ENCODE measurements around the gene PLD3.

The PLD3 gene

DNA sequence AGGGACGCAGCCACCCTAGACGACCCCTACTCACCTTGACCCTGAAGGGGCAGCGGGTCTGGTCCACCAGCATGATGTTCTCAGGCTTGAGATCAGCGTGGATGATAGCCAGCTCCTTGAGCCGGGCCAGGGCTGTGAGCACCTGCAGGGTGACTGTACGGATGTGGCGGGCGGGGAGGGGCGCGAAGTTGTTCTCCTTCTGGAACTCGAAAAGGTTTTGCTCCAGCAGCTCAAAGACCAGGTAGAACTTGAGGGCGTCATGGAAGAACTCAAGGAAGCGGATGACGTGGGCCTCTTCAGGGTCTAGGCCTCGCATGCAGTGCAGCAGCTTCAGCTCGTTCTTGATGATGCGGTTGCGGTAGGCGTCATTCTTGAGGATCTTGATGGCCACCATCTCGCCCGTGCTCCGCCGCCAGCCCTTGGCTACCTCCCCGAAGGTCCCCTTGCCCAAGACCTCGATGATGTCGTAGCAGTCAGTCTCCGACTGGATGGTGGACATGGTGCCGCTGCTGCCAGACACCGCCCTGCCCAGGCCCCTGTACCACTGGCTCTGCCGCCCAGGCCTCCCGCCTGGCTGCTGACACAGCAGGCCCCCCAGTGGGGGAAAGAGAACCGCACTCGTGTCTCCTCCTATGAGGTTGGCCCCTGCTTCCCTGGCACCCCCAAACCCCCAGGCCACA, 41.0 kb downstream of the PLD3 start:
- Histone ChIP-seq H3K9ac (ENCODE audit: low read depth, low read length, poor library complexity, severe bottlenecking) (no peak overlapping the region), H3K9me2 (replicated peaks; ENCODE audit: low read depth, low read length) (no peaks in the 10 kb centered on the region), H3K4me1 (ENCODE audit: insufficient read depth, low read length, poor library complexity, severe bottlenecking) (no peaks in the 10 kb centered on the region), H3K4me3 (ENCODE audit: low read length, poor library complexity, severe bottlenecking) (no peak overlapping the region), H3K9me3 (ENCODE audit: insufficient read depth, low read depth, low read length) (no peaks in the 10 kb centered on the region), H2AFZ (ENCODE audit: low read length) (no peak overlapping the region), H3K27me3 (ENCODE audit: insufficient read depth, low read length, poor library complexity, severe bottlenecking) (no peaks in the 10 kb centered on the region), H3K36me3 (ENCODE audit: insufficient read depth, low read length) (no peaks in the 10 kb centered on the region), H4K20me1 (ENCODE audit: insufficient read depth, low read length, poor library complexity, severe bottlenecking) (no peaks in the 10 kb centered on the region), H3K79me2 (ENCODE audit: insufficient read depth, low read length) (no peaks in the 10 kb centered on the region), H3K4me2 (ENCODE audit: low read depth, low read length, poor library complexity, severe bottlenecking) (no peak overlapping the region), H3F3A (ENCODE audit: low read depth) (no peaks in the 10 kb centered on the region)
- no peak for TF ChIP-seq EZH2phosphoT487 (IDR thresholded peaks at IDR 0.05; ENCODE audit: borderline replicate concordance)
- no peak for TF ChIP-seq CTCF (conservative IDR thresholded peaks at IDR 0.05; ENCODE audit: low read length)

DNA sequence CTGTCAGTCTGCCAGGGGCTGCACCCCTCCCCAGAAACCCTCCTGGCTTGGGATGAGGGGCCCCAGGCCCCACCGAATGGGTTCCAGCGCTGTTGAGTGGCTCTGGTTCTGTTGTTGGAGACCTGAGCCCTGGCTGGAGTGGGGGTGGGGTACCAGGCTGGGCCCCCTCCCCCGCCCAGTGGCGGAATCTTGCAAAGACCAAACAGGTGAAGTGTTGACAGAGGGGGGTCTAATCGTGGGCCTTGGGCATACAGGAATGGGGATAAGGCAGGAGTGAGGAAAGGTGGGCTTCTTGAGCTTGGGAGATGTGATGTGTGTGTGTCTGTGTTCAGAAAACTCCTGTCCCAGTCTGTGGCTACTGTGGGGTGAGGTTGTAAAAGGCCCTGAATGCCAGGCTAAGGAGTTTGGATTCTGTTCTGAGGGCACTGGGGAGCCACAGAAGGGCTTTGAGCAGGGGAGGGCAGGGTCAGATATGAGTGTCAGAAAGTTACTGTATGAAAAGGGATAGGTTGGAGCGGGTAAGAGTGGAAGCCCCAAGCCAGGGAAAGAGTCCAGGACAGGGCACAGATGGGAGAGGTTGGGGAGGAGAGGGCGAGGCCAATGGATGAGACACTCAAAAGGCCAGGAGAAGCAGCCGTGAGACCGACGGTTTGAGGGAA, 41.7 kb downstream of the PLD3 start, which contains the start of gene HIPK4:
Gene HIPK4 (minus strand): TSS at position 98 of the 659 bp plus-strand sequence. CDS start 279 bp downstream, outside the sequence.
- no peaks in the 10 kb centered on the region for H3K36me3 ChIP-seq (ENCODE audit: insufficient read depth, low read length)
- no peaks in the 10 kb centered on the region for H3K9me2 ChIP-seq (replicated peaks; ENCODE audit: low read depth, low read length)
- TF ChIP-seq CTCF (conservative IDR thresholded peaks at IDR 0.05; ENCODE audit: low read length) = no peak
- no peak for TF ChIP-seq EZH2phosphoT487 (IDR thresholded peaks at IDR 0.05; ENCODE audit: borderline replicate concordance)
- no peak within 1 kb of the TSS for H2AFZ ChIP-seq (ENCODE audit: low read length)
- no peak within 1 kb of the TSS for H3K9ac ChIP-seq (ENCODE audit: low read depth, low read length, poor library complexity, severe bottlenecking)
- H3K79me2 ChIP-seq (ENCODE audit: insufficient read depth, low read length) = no peaks in the 10 kb centered on the region
- no peaks in the 10 kb centered on the region for H3K4me1 ChIP-seq (ENCODE audit: insufficient read depth, low read length, poor library complexity, severe bottlenecking)
- no peaks in the 10 kb centered on the region for H3F3A ChIP-seq (ENCODE audit: low read depth)
- H3K9me3 ChIP-seq (ENCODE audit: insufficient read depth, low read depth, low read length) = no peaks in the 10 kb centered on the region
- H3K4me2 ChIP-seq (ENCODE audit: low read depth, low read length, poor library complexity, severe bottlenecking) = no peak within 1 kb of the TSS
- H3K4me3 ChIP-seq (ENCODE audit: low read length, poor library complexity, severe bottlenecking) = no peak within 1 kb of the TSS
- H3K27me3 ChIP-seq (ENCODE audit: insufficient read depth, low read length, poor library complexity, severe bottlenecking) = no peaks in the 10 kb centered on the region
- no peaks in the 10 kb centered on the region for H4K20me1 ChIP-seq (ENCODE audit: insufficient read depth, low read length, poor library complexity, severe bottlenecking)

GRCh38 chr19:40392123-40392522, 43.6 kb downstream of the PLD3 start:
- Histone ChIP-seq H2AFZ (ENCODE audit: low read length) (no peak overlapping the region), H3K36me3 (ENCODE audit: insufficient read depth, low read length) (no peaks in the 10 kb centered on the region), H3K9me2 (replicated peaks; ENCODE audit: low read depth, low read length) (no peaks in the 10 kb centered on the region), H3K9ac (ENCODE audit: low read depth, low read length, poor library complexity, severe bottlenecking) (no peak overlapping the region), H3F3A (ENCODE audit: low read depth) (no peaks in the 10 kb centered on the region), H3K4me2 (ENCODE audit: low read depth, low read length, poor library complexity, severe bottlenecking) (no peak overlapping the region), H3K79me2 (ENCODE audit: insufficient read depth, low read length) (no peaks in the 10 kb centered on the region), H3K9me3 (ENCODE audit: insufficient read depth, low read depth, low read length) (no peaks in the 10 kb centered on the region), H4K20me1 (ENCODE audit: insufficient read depth, low read length, poor library complexity, severe bottlenecking) (no peaks in the 10 kb centered on the region), H3K4me3 (ENCODE audit: low read length, poor library complexity, severe bottlenecking) (no peak overlapping the region), H3K4me1 (ENCODE audit: insufficient read depth, low read length, poor library complexity, severe bottlenecking) (no peaks in the 10 kb centered on the region), H3K27me3 (ENCODE audit: insufficient read depth, low read length, poor library complexity, severe bottlenecking) (no peaks in the 10 kb centered on the region)
- TF ChIP-seq EZH2phosphoT487 (IDR thresholded peaks at IDR 0.05; ENCODE audit: borderline replicate concordance) = no peak
- TF ChIP-seq CTCF (conservative IDR thresholded peaks at IDR 0.05; ENCODE audit: low read length) = no peak

Measured in Loucy (cell line).